GM12892 (cell line): ENCODE results near the gene ENOX1.

ENCODE experiments used
- POLR2A ChIP-seq: IDR thresholded peaks from 2 replicates; pipeline ENCODE4 v1.6.1; 2011; ENCODE audit warnings: low read depth, low read length, control low read depth
- POLR2AphosphoS5 ChIP-seq: IDR thresholded peaks from 2 replicates; pipeline ENCODE4 v1.6.1; 2011; ENCODE audit warnings: low read depth, low read length, control low read depth
- TAF1 ChIP-seq: IDR thresholded peaks from 2 replicates; pipeline ENCODE4 v1.6.1; 2011; ENCODE audit warnings: low read depth, mild to moderate bottlenecking, control low read depth, low read length, borderline replicate concordance

DNA sequence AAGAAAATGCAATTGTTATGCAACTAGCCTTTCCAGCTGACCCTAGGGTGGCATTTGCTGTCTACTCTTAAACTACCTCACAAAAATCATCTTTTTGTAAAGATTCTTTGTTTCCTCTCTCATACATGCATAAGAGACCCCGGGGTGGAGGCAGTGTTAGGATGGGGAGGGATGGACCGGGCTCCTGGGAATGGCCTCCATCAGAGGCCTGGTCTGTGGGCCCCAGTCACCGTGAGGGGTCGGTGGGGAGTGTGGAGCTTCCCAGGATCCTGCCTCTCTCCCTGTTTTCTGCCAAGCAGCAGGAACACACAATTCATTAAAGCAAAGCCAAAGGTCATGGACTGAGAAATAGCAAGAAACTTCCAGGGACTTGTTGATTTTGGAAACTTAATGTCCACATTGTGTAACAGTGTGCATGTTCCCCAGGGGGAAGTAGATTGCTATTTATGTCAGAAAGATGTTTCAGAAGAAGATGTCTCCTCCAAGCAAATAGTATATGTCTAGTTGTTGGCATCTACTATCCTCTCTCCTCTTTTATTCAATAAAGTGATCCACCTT is 241.4 kb downstream of the ENOX1 start:
- TF ChIP-seq POLR2A: no peak
- no peak for TF ChIP-seq POLR2AphosphoS5
- TF ChIP-seq TAF1: no peak
